H7 (cell line): ENCODE data around the gene RANBP1. TPM values are rescaled to one million over a fixed set of nuclear protein-coding genes. Genes with fewer than 3 reads are reported as not detected.

Source experiments
- DNase-seq: peaks from one replicate; pipeline ENCODE4 v3.0.0; 2012
- H3K27me3 ChIP-seq: 2 replicates; pipeline ENCODE4 v1.6.0; 2011; ENCODE audit warnings: mild to moderate bottlenecking, low read length; ENCODE audit not compliant: control insufficient read depth, insufficient read depth
- H3K36me3 ChIP-seq: replicated peaks from 2 replicates; pipeline ENCODE4 v1.5.1; 2011; ENCODE audit warnings: low read length; ENCODE audit not compliant: control insufficient read depth, insufficient read depth
- H3K4me3 ChIP-seq: 2 replicates; pipeline ENCODE4 v1.5.1; 2011; ENCODE audit warnings: low read depth, mild to moderate bottlenecking, control low read depth, low read length, moderate library complexity; ENCODE audit not compliant: insufficient read depth
- total RNA-seq: library from RNA; depleted of rRNA; stranded (reverse); fragments of >200 nt; shearing (Covaris generic); gene quantifications from 2 replicates; pipeline ENCODE4 v1.2.3, GENCODE V29; 2014

RANBP1 gene
- total RNA-seq, 1 experiment from 2014 or later = 664 TPM

DNA sequence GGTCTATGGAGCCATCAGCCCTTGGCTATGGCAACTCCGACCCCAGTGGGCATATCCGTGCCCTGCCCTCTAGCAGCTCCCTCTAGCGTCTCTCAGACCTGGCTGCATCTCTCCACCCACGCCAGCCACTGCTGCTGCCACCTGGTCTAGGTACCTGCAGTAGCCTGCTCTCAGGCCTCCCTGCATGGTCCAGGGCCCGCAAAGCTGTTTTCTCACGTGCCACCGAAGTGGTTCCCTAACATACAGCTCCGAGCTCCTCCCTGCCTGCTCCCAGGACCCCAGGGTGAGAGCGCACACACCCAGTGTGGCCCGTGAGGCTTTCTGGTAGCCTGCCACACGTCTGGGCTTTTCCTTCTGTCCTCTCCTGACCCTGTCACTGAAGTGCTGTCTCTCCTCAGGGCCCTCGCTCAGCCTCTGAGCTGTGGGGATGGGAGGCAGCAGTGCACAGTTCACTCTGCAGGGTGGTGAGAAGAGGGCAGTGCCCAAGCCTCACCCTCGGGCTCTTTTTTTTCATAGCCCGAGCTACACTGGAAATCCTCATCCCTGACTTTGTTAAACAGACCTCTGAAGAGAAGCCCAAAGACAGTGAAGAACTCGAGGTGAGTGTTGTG lies 21.6 kb upstream of the RANBP1 start:
- H3K27me3 ChIP-seq = no peaks in the 10 kb centered on the region

DNA sequence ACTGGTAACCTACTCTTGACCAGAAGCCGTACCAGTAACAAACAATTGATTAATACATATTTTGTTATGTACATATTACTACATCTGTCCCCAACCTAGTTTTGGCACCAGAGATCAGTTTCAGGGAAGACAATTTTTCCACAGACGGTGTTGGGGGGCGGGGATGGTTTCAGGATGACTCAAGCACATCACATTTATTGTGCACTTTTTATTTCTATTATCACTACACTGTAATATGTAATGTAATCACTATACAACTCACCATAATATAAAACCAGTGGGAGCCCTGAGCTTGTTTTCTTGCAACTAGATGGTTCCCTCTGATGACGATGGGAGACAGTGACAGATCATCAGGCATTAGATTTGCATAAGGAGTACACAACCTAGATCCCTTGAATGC lies 20.4 kb upstream of the RANBP1 start:
- H3K36me3 ChIP-seq = peaks cover 65% of the 10 kb centered on the region
- no peak for DNase-seq
- H3K27me3 ChIP-seq = no peaks in the 10 kb centered on the region
- H3K4me3 ChIP-seq = no peak overlapping the region

More for the DNA sequence above, 21.6 kb upstream of the RANBP1 start:
- H3K4me3 ChIP-seq = no peak overlapping the region
- DNase-seq = no peak
- H3K36me3 ChIP-seq = peaks cover 69% of the 10 kb centered on the region

DNA sequence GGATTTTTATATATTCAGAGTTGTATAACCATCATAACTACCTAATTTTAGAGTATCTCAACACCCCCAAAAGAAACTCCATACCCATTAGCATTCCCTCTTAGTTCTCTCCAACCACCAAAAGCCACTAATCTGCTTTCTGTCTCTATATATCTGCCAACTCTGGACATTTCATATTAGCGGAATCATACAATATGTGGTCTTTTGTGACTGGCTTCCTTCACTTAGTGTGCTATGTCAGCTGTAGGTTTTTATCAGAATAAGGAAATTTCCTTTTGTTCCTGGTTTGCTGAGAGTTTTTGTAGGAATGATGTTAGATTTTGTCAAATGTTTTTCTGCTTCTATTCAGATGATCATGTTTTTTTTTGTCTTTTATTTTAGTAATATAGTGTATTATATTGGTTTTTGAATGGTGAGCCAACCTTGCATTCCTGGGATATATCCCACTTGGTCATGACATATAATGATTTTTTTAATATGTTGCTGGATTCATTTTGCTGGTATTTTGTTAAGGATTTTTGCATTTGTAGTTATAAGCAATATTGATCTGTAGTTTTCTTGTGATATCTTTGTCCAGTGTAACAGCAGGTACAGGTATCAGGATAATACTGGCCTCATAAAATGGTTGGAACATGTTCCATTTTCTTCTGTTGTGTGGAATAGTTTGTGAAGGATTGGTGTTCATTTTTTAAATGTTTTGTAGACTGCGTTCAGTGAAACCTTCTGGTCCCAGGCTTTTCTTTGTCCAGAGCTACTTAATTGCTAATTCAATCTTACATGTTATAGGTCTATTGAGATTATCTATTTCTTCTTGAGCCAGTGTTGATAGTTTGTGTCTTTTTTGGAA lies 19.1 kb upstream of the RANBP1 start:
- DNase-seq = no peak
- Histone ChIP-seq H3K4me3 (no peak overlapping the region), H3K36me3 (peaks cover 55% of the 10 kb centered on the region), H3K27me3 (no peaks in the 10 kb centered on the region)

DNA sequence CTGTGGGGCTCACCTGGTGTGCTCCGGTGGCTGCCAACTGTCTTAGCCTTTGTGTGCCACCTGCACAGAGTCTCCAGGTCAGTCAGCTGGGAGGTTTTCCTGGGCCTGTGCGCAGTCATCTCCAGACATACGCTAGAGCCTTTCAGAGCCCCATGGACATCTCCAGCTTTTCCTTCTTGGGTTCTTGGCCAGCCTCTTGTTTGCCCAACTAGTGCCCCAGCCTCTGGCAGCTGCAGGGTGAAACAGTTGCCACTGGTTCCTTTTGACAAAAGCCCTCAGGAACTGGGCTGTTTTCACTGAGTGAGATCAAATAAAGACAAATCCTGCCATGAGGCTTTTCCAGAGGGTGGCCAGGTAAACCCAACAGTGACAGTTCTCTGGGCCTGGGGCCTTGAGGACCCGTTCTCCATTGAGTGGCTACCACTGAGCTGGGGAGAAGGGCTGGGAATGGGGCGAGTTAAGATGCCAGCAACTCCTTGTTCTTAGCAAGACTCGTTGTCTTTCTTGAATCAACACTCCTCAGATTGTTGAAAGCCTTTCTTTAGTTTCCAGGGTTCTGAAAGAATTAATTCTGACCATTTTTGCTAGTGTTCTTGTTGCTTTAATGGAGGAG lies 16.7 kb upstream of the RANBP1 start:
- no peak for DNase-seq
- Histone ChIP-seq H3K27me3 (no peaks in the 10 kb centered on the region), H3K4me3 (no peak overlapping the region), H3K36me3 (peaks cover 43% of the 10 kb centered on the region)

DNA sequence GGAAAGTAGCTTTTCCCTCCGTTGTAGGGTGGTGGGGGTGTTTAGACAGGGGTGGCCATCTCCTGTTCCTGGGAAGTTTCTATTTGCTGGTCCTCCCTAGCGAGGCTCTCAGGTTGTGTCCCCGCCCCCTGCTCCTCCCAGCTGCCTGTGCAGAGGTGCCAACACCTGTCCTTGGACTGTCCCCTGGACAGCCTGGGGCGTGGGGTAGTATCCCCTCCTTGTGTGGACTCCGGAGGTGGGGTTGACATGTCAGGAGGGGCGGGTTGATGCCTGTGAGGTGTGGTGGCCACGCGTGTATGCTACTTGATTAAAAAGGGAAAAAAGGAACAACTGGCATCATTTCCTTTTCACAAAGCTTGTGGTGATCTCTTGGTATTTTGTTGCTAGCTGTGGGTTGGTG lies 14.3 kb upstream of the RANBP1 start:
- peaks cover 46% of the 10 kb centered on the region for H3K36me3 ChIP-seq

DNA sequence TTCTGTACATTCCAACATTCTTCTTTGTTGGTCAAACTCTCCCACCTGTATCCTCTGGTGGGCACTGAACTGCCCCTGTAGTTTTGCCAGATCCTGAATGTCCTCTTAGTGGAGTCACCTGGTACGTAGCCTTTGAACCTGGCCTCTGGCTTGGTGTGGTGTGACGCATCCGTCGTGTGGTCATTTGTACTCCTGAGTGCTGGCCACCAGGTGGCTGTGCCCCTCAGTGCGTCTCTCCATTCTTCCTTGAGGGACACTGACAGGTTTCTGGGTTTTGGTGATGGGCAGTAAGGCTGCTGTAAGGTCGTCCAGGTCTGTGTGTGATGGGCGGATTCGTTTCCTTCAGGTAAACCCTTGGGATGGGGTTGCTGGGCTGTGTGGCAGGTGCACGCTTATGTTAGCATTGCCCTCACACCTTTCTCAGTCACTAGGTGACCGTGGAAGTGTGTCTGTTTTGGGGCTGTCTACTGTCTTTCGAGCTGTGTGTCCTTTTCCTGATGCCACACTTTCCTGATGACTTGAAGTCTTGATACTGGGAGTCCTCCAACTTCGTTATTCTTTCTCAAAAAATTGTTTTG lies 13.6 kb upstream of the RANBP1 start:
- no peaks in the 10 kb centered on the region for H3K27me3 ChIP-seq
- DNase-seq = peak; percentile 74
- no peak overlapping the region for H3K4me3 ChIP-seq
- peaks cover 52% of the 10 kb centered on the region for H3K36me3 ChIP-seq

More for the DNA sequence above, 14.3 kb upstream of the RANBP1 start:
- no peaks in the 10 kb centered on the region for H3K27me3 ChIP-seq
- no peak overlapping the region for H3K4me3 ChIP-seq
- no peak for DNase-seq

DNA sequence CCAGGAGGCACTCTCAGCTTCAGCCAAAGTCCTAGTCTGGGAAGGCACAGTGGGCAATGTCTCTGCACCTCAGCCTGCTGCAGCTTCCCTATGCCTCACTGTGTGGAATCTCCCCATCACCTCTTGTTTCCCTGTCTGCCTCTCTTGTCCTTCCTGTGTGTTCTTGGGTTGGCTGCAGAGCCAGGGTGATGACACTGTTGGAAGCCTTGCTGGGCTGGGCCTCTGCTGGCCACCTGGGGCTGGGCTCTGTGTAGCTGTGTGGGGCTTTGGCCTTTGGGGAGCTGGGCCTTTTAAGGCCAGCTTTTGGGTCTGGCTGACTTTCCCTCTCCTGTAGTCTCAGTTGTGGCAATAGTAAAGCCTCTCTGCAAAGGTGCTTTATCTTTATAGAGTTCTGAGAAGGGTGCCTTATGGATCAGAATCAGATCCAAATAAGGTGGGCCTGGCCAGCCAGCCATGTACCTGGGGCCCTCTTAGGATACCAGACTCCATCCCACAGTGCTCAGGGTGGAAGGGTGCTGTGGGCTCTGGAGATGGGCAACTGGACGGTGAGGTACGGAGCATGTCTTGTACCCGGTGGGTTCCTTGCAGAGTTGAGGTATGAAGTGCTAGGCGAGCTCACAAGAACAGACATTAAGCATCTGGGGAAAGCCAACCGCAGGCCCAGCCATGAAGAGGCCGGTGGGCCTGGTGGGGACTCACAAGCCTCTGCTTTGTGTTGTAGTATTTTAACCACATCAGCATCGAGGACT lies 10.3 kb upstream of the RANBP1 start:
- no peaks in the 10 kb centered on the region for H3K27me3 ChIP-seq
- peaks cover 55% of the 10 kb centered on the region for H3K36me3 ChIP-seq
- no peak for DNase-seq
- H3K4me3 ChIP-seq = no peak overlapping the region

DNA sequence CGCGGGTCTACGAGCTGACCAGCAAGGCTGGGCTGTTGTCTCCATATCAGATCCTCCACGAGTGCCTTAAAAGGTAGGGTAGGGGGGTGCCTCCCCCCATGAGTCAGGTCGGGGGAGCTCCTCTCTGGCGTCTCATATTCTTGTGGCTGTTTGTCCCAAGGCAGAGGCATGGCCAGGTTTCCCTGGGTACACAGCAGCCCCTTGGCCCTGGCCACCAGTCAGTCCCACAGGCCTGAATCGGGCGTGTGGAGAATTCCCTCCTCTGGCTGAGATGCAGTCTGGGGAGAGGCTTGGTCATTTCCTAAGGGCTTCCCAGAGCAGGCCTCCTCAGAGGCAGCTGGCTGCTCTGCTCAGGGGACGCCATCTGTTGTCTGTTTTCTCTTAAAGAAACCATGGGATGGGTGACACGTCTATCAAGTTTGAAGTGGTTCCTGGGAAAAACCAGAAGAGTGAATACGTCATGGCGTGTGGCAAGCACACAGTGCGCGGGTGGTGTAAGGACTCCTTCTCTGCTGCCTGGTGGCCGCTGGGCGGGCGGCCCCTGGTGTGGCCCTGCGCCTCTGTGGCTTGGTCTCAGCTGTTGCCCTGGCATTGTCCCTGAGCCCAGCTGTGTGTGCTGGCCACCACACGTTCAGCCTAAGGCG lies 9.6 kb upstream of the RANBP1 start:
- DNase-seq = no peak
- no peak overlapping the region for H3K4me3 ChIP-seq
- H3K27me3 ChIP-seq = no peaks in the 10 kb centered on the region
- peaks cover 55% of the 10 kb centered on the region for H3K36me3 ChIP-seq

DNA sequence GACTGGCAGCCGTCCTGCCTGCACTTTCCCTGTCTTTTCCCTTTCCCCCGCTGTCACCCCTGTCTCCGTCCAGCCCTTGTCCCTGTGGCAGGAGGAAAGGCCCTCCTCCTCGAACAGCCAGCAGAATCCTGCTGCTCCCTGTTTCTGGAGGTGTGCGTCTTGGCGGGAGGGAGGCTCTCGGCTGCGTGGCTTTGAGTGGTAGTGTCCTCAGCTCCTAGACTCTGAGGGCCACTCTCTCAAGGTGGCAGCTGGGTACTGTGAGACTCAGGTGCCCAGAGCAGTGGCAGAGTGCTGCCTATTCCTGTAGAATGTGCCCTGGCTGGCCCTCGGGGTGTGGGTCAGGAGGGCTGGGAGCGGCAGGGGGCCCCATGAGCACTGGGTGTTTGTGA lies 9.1 kb upstream of the RANBP1 start:
- Histone ChIP-seq H3K4me3 (no peak overlapping the region), H3K27me3 (no peaks in the 10 kb centered on the region), H3K36me3 (peaks cover 56% of the 10 kb centered on the region)
- DNase-seq = no peak

DNA sequence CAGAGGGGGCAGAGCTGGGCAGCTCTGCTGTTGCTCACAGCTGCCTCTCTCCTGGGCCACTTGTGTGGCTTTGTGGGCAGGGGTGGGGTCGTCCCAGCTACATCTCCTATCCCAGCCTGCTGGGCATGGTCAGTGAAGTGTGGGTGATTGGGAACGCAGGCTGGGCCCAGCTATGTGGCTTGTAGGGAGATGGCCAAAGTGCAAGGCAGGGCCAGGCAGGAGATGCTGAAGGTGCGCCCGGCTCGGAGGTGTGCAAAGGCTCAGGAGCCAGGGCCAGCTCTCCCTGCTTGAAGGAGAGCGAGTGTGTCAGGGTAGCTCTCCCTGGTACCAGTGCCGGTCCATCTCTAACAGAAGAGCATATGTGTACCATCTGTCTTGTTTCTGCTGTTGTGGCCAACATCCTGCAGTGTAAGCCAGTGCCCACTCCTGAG lies 8.4 kb upstream of the RANBP1 start:
- Histone ChIP-seq H3K4me3 (no peak overlapping the region), H3K27me3 (no peaks in the 10 kb centered on the region), H3K36me3 (peaks cover 52% of the 10 kb centered on the region)
- DNase-seq = no peak

DNA sequence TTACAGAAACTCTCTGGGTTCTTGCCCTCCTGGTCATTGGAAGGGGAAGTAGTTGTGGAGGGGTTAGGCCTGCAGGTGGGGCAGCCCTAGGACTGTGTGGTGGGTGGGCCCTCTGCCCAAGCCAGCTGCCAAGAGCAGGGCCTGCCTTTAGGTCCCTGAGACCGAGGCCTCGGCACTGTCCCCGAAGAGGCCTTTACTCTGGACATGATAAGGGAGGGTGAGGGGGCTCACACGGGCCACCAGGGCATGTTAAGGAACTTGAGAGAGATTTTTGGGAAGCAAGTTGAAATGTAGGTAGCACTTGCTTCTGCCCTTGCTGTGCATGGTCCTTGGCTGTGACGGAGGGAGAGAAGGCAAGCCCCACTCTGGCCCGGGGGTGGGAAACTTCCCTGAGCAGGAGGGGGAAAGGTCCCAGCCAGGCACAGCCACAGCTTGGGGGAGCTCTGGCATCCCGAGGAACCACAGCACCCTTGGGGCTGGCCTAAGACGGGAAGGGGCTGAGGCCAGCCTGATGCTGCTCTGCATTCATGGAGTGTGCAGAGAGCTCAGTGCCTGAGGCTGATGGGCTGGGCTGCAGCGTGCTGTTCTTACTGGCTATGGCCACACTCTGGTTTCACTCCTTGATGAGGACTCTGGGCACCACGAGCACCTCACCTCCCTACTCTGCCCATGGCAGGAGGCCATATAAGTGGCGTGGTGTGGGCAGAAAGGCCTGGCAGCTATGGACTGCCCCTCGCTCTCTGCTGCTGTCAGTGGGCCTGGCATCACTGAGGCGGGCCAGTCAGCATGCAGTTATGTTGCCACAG lies 7.8 kb upstream of the RANBP1 start:
- Histone ChIP-seq H3K4me3 (no peak overlapping the region), H3K36me3 (peaks cover 52% of the 10 kb centered on the region), H3K27me3 (no peaks in the 10 kb centered on the region)
- DNase-seq = no peak

DNA sequence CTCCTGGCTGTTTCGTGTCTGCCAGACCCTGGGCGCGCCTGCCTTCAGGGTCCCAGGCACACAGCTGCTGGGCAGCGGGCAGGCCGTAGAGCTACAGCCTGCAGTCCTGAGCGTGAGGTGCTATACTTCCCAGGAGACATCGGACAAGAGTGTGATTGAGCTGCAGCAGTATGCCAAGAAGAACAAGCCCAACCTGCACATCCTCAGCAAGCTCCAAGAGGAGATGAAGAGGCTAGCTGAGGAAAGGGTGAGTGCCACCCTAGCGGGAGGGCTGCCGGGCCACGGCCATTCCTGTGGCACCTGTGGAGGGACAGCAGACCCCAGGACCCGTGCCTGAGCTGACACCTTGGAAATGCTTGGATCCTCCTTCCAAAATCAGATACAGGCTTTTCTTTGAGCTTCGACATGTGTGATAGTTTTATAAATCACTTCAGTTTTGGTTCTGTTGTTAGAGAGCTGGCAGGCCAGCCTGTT lies 7.1 kb upstream of the RANBP1 start:
- H3K27me3 ChIP-seq = no peaks in the 10 kb centered on the region
- peaks cover 50% of the 10 kb centered on the region for H3K36me3 ChIP-seq
- no peak for DNase-seq
- H3K4me3 ChIP-seq = no peak overlapping the region
